HG03139 (cell line): ENCODE measurements around the gene MSH2.
"Not testable (repeated sequence)": the region's sequence is repeated elsewhere in the genome, so short reads cannot be mapped to it uniquely, and the experiment has no call there.

Experiments
- ATAC-seq: cut with Tn5 transposase; IDR thresholded peaks from one replicate; pipeline ENCODE4 v1.9.1; 2021; ENCODE audit not compliant: unreplicated experiment

The MSH2 gene

GRCh38 chr2:47406649-47407330 lies 3.8 kb downstream of the MSH2 start:
- ATAC-seq: not testable (repeated sequence)

GRCh38 chr2:47407976-47408375 lies 5.0 kb downstream of the MSH2 start:
- ATAC-seq: not testable (repeated sequence)

DNA sequence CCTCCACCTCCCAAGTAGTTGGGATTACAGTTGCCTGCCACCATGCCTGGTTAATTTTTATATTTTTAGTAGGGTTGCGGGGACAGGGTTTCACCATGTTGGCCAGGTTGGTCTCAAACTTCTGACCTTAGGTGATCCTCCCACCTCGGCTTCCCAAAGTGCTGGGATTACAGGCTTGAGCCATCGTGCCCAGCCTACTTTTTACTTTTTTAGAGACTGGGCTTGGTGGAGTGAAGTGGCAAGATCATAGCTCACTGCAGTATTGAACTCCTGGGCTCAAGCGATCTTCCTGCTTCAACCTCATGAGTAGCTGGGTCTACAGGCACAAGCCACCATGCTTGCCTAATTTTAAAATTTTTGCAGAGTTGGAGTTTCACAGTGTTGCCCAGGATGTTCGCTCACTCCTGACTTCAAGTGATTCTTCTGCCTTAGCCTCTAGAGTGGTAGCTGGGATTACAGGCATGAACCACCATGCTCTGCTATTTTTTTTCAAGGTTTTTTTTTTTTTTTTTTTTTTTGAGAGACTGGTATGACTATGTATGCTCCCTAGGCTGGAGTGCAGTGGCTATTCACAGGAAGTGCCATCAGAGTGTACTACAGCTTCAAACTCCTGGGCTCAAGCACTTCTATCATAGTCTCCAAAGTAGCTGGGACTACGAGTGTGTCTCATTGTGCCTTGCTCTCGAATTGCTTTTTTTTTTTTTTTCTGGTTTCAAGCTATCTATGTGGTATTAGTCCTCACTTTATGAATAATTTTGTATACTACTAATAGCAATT lies 11.9 kb downstream of the MSH2 start:
- ATAC-seq: no peak

- no peak for ATAC-seq
These were observed 17.3 kb downstream of the MSH2 start for GRCh38 chr2:47420214-47420613.

DNA sequence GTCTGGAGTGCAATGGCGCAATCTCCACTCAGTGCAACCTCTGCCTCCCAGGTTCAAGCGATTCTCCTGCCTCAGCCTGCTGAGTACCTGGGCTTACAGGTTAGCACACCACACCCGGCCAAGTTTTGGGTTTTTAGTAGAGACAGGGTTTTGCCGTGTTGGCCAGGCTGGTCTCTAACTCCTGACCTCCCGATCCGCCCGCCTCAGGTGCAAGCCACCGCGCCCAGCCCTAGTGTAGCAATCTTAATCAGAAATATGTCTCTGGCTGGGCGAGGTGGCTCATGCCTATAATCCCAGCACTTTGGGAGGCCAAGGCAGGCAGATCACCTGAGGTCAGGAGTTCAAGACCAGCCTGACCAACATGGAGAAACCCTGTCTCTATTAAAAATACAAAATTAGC lies 17.7 kb downstream of the MSH2 start:
- ATAC-seq: not testable (repeated sequence)

DNA sequence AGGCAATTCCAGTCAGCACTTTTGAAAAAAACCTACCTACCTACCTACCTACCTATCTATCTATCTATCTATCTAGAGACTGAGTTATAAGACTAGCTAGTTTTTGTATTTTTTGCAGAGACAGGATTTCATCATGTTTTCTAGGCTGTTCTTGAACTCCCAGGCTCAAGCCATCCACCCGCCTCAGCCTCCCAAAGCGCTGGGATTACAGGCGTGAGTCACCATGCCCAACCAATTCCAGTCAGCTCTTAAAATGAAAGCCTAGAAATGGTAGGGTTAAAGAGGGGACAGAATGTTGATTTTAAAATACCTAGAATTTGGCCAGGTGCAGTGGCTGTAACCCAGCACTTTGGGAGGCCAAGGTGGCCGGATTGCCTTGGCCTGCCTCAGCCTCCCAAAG lies 19.1 kb downstream of the MSH2 start:
- no peak for ATAC-seq

DNA sequence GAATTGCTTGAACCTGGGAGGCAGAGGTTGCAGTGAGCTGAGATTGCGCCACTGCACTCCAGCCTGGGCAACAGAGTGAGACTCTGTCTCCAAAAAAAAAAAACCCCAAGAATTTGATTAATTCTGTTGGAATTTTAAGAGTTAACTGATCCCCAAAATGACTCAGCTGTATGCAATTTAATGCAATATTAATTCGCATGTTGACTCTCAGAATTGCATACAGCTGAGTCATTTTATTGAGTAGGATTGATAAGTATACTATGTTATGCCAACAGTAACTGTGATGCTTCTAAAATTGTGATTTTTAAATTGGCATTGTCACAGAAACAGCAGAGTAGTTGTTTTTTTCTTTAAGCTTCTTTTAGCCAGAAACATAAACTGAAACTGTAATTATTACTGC lies 19.6 kb downstream of the MSH2 start:
- ATAC-seq: no peak

- no peak for ATAC-seq
These were observed 23.8 kb downstream of the MSH2 start for GRCh38 chr2:47426786-47427185.

DNA sequence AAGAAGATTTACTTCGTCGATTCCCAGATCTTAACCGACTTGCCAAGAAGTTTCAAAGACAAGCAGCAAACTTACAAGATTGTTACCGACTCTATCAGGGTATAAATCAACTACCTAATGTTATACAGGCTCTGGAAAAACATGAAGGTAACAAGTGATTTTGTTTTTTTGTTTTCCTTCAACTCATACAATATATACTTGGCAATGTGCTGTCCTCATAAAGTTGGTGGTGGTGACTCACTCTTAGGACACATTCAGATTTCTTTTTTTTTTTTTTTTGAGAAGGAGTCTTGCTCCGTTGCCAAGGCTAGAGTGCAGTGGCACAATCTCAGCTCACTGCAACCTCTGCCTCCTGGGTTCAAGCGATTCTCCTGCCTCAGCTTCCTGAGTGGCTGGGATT lies 26.8 kb downstream of the MSH2 start:
- ATAC-seq: no peak

DNA sequence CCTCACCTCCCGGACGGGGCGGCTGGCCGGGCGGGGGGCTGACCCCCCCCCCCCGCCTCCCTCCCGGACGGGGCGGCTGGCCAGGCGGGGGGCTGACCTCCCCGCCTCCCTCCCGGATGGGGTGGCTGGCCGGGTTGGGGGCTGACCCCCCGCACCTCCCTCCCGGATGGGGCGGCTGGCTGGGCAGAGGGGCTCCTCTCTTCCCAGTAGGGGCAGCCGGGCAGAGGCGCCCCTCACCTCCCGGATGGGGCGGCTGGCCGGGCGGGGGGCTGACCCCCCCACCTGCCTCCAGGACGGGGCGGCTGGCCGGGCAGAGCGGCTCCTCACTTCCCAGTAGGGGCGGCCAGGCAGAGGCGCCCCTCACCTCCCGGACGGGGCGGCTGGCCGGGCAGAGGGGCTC lies 30.1 kb downstream of the MSH2 start:
- ATAC-seq: not testable (repeated sequence)

DNA sequence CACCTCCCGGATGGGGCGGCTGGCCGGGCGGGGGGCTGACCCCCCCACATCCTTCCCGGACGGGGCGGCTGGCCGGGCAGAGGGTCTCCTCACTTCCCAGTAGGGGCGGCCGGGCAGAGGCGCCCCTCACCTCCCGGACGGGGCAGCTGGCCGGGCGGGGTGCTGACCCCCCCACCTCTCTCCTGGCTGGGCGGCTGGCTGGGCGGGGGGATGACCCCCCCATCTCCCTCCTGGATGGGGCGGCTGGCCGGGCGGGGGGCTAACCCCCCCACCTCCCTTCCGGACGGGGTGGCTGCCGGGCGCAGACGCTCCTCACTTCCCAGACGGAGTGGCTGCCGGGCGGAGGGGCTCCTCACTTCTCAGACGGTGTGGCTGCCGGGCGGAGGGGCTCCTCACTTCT lies 30.5 kb downstream of the MSH2 start:
- not testable (repeated sequence) for ATAC-seq

DNA sequence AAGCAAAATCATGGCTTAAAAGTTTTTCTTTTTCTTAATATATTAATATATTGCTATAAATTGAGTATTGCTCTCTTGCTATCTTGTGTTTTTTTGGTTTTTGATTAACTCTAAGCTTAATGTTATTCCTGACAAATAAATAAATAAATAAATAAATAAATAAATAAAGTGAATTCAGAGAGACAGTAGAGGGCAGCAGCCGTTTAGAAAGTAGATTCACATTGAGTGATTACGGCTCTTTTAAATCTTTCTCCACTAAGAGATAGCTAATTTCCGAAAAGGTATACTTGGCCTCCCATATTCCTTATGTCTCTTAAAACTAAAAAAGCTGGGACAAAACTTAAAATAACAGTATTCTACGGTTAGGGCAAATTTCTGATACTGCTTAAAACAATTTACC lies 34.3 kb downstream of the MSH2 start:
- no peak for ATAC-seq

DNA sequence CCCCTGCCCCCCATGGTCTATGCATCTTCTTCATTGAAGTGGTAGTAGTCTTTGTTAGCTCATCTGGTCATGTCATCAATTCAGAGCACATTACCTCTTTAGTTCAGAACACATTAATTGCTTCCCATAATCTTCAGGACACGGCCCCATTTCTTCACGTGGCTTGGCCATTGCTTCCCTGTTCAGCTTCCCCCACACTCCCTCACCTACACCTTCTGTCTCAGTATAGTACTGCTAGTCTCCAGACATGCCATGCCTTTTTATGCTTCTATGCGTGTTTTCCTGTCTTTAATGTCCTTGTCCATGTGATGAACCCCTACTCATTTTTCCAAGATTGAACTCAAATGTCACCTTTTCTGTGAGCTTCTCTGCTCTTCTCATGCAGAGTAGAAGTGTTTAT lies 35.1 kb downstream of the MSH2 start:
- ATAC-seq: no peak

GRCh38 chr2:47438783-47439182 lies 35.8 kb downstream of the MSH2 start:
- no peak for ATAC-seq

DNA sequence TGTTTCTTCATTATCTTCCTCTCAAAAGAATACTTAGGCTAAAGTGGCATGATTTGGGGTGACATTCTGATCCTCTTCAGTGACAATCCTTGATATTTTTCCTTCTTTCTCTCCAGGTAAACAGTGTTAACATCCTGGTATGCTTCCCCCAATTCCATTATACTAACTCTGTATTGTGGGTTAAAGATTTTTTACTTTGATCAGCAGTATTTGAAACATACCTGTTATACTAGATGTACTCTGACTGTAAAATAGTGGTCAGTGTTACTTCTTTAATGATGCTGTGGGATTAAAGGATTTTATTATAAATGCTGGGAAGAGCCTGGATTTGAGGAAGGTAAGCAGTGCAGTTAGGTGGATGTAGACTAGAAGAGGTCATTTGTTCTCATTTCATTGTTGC lies 48.8 kb downstream of the MSH2 start:
- no peak for ATAC-seq

GRCh38 chr2:47452761-47453160 lies 49.8 kb downstream of the MSH2 start:
- no peak for ATAC-seq

DNA sequence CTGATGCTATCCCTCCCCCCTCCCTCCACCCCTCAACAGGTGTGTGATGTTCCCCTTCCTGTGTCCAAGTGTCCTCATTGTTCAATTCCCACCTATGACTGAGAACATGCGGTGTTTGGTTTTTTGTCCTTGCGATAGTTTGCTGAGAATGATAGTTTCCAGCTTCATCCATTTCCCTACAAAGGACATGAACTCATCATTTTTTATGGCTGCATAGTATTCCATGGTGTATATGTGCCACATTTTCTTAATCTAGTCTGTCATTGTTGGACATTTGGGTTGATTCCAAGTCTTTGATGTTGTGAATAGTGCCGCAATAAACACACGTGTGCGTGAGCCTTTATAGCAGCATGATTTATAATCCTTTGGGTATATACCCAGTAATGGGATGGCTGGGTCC lies 51.9 kb downstream of the MSH2 start:
- not testable (repeated sequence) for ATAC-seq

GRCh38 chr2:47455411-47455810 lies 52.5 kb downstream of the MSH2 start:
- ATAC-seq: no peak

DNA sequence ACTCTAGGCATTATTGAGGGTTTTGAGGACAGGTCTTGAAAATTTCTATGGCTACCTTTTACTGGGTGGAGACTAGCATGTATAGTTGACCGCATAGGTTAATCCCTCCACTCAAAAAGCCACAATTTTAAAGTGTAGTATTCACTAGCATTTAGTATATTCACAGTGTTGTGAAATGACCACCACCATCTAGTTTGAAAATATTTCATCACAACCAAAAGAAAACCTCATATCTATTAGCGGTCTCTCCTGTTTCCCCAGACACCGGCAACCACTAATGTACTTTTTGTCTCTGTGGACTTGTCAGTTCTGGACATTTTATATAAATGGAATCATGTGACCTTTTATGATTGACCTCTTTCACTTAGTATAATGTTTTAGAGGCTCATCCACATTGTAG lies 53.9 kb downstream of the MSH2 start:
- ATAC-seq: no peak

DNA sequence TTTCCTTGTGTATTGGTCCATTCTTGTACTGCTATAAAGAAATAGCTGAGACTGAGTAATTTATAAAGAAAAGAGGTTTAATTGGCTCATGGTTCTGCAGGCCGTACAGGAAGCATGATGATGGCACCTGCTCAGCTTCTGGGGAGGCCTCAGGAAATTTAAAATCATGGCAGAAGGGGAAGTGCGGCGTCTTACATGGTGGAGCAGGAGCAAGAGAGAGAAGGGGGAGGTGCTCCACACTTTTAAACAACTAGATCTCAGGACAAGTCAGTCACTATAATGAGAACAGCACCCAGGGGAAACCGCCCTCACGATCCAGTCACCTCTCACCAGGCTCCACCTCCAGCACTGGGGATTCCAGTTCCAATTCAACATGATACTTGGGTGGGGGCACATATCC lies 54.3 kb downstream of the MSH2 start:
- ATAC-seq: no peak

DNA sequence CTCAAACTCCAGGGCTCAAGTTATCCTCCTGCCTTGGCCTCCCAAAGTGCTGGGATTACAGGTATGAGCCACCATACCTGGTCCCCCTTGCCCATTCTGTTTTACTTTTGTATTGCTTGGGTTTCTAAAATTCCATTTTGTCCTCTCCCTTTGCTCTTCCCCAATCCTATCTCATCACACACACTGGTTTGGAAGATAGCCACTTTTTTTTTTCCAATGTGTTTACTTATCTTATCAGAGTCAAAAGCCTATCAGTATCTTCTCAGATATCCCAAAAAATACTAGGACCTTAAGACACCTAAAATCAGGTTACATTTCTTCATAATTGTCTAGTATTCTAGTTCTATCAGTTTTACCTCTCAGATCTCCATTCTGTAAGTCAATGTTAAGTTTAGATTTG lies 56.1 kb downstream of the MSH2 start:
- ATAC-seq: no peak

GRCh38 chr2:47460766-47461165 lies 57.8 kb downstream of the MSH2 start:
- ATAC-seq: no peak
